Choroid plexus epithelial cell (primary cell): Measurements from ENCODE around the gene RFXAP.
A peak's percentile ranks its signal among the peaks of the same experiment; 100 is the strongest.

ENCODE experiments used
- DNase-seq: peaks from one replicate; pipeline ENCODE4 v3.0.0-alpha.2; 2010; ENCODE audit warnings: low read depth
- H3K4me3 ChIP-seq: 2 replicates; pipeline ENCODE4 v1.5.1; 2011; ENCODE audit warnings: low read depth, mild to moderate bottlenecking, control low read depth, low read length, moderate library complexity
- CTCF ChIP-seq: conservative IDR thresholded peaks from 2 replicates; pipeline ENCODE4 v1.5.1; 2011; ENCODE audit warnings: low read depth, mild to moderate bottlenecking, control low read depth, inconsistent platforms, low read length, moderate library complexity

RFXAP gene

DNA sequence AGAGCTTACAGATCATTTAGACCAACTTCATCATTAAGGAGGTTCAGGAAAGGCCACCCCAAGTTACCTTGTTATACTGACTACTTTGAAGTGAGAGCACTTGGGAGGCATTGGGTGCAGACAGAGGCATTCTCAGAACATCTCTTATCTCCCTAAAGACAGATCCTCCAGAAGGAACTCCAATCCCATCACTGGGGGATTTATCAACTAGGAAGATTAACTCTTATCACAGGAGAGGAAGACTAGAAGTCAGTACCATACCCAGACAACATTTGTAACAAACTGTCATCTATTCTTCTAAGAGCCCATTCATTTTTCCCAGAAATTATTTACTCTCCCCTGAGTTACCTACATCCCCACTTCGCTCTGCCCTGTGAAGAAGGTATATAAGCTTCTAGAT is 5.8 kb upstream of the RFXAP start:
- no peak overlapping the region for H3K4me3 ChIP-seq
- TF ChIP-seq CTCF = no peak
- no peak for DNase-seq

DNA sequence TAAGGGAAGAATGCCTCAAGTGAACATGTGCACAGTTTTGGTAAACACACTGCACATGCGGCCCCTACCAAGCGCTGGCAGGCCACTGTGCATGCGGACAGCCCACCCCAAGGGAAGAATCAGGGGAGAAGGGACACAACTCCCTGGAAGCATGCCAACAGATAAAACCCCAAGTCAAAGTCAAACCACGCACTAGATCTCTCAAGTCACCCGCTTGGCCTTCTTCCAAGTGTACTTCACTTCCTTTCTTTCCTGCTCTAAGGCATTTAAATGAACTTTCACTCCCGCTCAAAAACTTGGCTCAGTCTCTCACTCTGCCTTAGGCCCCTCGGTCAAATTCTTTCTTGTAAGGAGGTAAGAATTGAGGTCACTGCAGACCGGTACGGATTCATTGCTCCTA is 4.6 kb upstream of the RFXAP start:
- no peak for TF ChIP-seq CTCF
- H3K4me3 ChIP-seq = no peak overlapping the region
- peak; percentile 40 for DNase-seq

DNA sequence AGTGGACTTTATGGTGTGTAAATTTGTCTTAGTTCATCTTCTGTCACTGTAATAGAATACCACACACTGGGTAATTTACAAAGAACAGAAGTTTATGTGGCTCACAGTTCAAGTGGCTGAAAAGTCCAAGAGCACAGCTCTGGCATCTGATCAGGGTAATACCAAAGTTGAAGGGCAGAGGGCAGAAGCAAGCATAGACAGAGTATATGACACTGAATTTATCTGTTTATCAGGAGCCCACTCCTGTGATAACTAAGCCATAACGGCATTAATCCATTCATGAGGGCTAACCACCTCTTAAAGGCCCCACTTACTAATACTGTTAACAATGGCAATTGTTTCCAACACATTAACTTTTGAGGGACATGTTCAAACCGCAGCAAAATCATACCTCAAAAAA is 4.0 kb upstream of the RFXAP start:
- no peak for DNase-seq
- TF ChIP-seq CTCF = peak; percentile 42
- H3K4me3 ChIP-seq = no peak overlapping the region

- DNase-seq = no peak
- TF ChIP-seq CTCF = no peak
- H3K4me3 ChIP-seq = peak overlapping the region; percentile 79
These were observed 822 bp upstream of the RFXAP start for GRCh38 chr13:36817996-36818803.

GRCh38 chr13:36819739-36820090 is 693 bp downstream of the RFXAP start:
- TF ChIP-seq CTCF = no peak
- peak overlapping the region; percentile 79 for H3K4me3 ChIP-seq
- DNase-seq = peak; percentile 40

DNA sequence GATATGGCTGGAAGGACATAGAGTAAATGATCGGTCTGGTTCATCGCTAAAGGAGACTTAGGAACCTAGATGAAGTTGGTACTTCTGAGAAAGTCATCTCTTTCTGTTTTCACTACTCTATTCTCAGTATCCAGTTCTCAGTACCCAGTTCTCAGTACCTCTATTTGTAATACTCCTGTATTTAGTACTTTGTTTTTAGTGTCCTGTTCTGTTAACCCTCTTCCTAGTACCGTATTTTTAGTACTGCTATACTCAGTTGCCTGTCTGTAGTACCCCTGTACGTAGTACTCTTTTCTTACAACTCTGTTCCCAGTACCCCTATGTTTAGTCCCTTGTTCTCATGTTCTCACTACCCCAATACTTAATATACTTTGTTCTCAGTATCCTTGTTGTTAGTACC is 1.2 kb downstream of the RFXAP start:
- no peak for TF ChIP-seq CTCF
- DNase-seq = no peak
- peak overlapping the region; percentile 79 for H3K4me3 ChIP-seq

DNA sequence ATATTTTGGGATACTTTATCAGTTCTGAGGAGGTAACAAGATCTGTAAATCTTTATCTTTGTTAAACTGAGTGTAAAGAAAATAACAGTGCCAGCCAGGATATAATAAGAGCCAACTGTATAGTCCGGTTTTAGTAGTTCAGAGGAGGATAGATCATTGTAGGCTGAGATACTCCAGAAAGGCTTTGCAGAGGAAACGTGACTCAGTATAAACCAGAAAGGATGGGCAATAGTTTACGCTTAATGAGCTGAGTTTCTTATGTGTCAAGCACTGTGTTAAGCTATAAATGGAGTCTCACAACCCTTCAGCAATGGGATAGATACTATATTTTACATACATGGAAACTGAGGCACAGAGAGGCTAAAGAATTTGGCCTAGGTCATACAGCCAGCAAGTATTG is 3.8 kb downstream of the RFXAP start:
- no peak for TF ChIP-seq CTCF
- no peak for DNase-seq
- H3K4me3 ChIP-seq = no peak overlapping the region
